HAP-1 (cell line): ENCODE data around the gene TCERG1L.
"Not testable (repeated sequence)": the region's sequence is repeated elsewhere in the genome, so short reads cannot be mapped to it uniquely, and the experiment has no call there.

ENCODE experiments used
- DNase-seq, 2 experiments: peaks; one replicate each; pipeline ENCODE4 v3.0.0-alpha.2; 2016 to 2020; ENCODE audit warnings: low spot score in 2 of 2
- H3K27me3 ChIP-seq: fragments of 250-450 bp; sonication (Bioruptor Pico); 2 replicates; pipeline ENCODE4 v1.5.1; 2020; ENCODE audit warnings: low read depth, mild to moderate bottlenecking, moderate library complexity
- H3K36me3 ChIP-seq: fragments of 250-450 bp; sonication (Bioruptor Pico); replicated peaks from 2 replicates; pipeline ENCODE4 v1.5.1; 2020; ENCODE audit warnings: mild to moderate bottlenecking
- H3K4me1 ChIP-seq: fragments of 250-450 bp; sonication (Bioruptor Pico); 2 replicates; pipeline ENCODE4 v1.5.1; 2020; ENCODE audit warnings: mild to moderate bottlenecking
- H3K4me3 ChIP-seq: fragments of 250-450 bp; sonication (Bioruptor Pico); 2 replicates; pipeline ENCODE4 v1.5.1; 2020; ENCODE audit warnings: mild to moderate bottlenecking, moderate library complexity
- H3K9me3 ChIP-seq: fragments of 250-450 bp; sonication (Bioruptor Pico); 2 replicates; pipeline ENCODE4 v1.5.1; 2020; ENCODE audit warnings: mild to moderate bottlenecking, moderate library complexity
- in situ Hi-C: fragments of 300-500 bp; cut with MboI; formaldehyde crosslinking; loops from 3 replicates; pipeline ENCODE4 v1.14.3; 2020; ENCODE audit warnings: low sequenced_read_pairs, inconsistent platforms, mixed read lengths

Gene TCERG1L

DNA sequence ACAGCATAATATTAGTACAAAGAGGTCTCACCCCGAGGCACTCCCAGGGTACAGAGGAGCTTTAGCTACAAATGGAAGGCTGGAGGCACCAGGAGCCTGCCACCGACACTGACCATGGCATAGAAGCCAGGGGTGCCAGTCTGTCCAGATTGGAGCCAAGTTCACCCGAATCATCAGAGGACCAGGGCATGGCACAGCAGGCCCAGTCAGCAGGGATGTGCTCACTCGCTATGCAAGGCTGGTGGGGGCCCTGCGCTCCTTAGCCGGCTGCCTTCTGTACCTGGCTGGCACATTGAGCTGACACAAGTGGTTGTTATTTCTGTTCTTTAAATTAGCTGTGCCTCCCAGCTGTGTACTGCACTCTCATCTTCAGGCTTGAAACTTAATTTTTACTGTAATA lies 149.3 kb downstream of the TCERG1L start:
- H3K4me1 ChIP-seq: no peaks in the 10 kb centered on the region
- H3K36me3 ChIP-seq: no peaks in the 10 kb centered on the region
- H3K27me3 ChIP-seq: no peaks in the 10 kb centered on the region
- no peaks in the 10 kb centered on the region; the same call in 1 of the 2 replicates for H3K9me3 ChIP-seq
- no peak for DNase-seq
- H3K4me3 ChIP-seq: no peak overlapping the region
- in situ Hi-C loops: no loop called here

DNA sequence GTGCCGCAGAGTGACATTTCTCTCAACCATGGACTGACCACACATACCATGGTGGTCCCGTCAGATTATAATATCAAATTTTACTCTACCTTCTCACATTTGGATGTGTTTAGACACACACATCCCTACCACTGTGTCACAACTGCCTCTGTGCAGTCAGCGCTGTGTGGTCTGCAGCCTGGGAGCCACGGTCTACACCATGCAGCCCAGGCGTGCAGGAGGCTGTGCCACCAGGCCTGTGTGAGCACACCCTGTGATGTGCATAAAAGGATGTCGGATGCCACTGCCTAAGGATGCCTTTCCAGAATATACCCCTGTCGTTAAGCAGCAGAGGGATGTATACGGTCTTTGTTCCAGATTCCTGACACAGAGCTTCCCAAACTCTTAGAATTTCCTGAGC lies 150.4 kb downstream of the TCERG1L start:
- Histone ChIP-seq H3K4me1 (no peaks in the 10 kb centered on the region), H3K4me3 (no peak overlapping the region), H3K36me3 (no peaks in the 10 kb centered on the region), H3K9me3 (no peaks in the 10 kb centered on the region; the same call in 1 of the 2 replicates), H3K27me3 (no peaks in the 10 kb centered on the region)
- no peak for DNase-seq
- in situ Hi-C loops: no loop called here

DNA sequence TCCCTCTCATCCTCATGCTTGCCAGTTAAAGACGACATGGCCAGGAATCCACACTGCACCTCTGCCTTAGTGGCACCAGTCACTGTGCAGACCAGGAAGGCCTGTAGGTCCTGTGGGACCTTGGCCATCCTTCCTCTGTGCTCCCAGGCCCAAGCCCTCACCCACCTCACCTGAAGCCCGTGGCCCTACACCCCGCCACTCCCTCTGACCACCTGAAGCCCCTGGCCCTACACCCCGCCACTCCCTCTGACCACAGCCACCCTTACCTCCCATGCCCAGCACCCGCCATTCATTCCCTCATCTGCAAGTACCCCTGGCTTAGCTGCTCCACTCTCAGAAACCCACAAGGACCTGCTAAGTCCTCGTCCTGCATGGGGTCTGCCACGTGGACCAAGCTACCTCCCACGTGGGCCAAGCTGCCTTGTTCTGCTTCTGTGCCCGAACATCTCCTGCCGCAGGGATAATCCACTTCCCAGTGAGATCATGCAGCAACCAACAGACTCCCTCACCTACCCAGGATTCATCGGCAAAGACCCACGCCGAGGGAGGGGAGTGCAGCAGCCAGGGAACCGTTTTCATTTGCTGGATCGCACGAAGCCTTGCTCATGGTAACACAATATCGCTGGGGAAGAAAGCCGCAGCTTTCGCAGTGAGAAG lies 151.2 kb downstream of the TCERG1L start:
- Histone ChIP-seq H3K9me3 (no peaks in the 10 kb centered on the region; the same call in 1 of the 2 replicates), H3K4me3 (no peak overlapping the region), H3K27me3 (no peaks in the 10 kb centered on the region), H3K4me1 (no peaks in the 10 kb centered on the region), H3K36me3 (no peaks in the 10 kb centered on the region)
- DNase-seq: no peak
- in situ Hi-C loops: no loop called here

GRCh38 chr10:131159771-131160170 lies 151.8 kb downstream of the TCERG1L start:
- Histone ChIP-seq H3K27me3 (no peaks in the 10 kb centered on the region), H3K9me3 (no peaks in the 10 kb centered on the region; the same call in 1 of the 2 replicates), H3K4me3 (no peak overlapping the region), H3K36me3 (no peaks in the 10 kb centered on the region), H3K4me1 (no peaks in the 10 kb centered on the region)
- in situ Hi-C loops: no loop called here
- DNase-seq: no peak

- H3K9me3 ChIP-seq: no peaks in the 10 kb centered on the region; the same call in 1 of the 2 replicates
- no peaks in the 10 kb centered on the region for H3K27me3 ChIP-seq
- DNase-seq: no peak
- H3K4me1 ChIP-seq: no peaks in the 10 kb centered on the region
- no peaks in the 10 kb centered on the region for H3K36me3 ChIP-seq
- no peak overlapping the region for H3K4me3 ChIP-seq
- in situ Hi-C loops: no loop called here
These were observed 152.8 kb downstream of the TCERG1L start for GRCh38 chr10:131158695-131159094.

GRCh38 chr10:131157899-131158298 lies 153.6 kb downstream of the TCERG1L start:
- Histone ChIP-seq H3K36me3 (no peaks in the 10 kb centered on the region), H3K9me3 (no peaks in the 10 kb centered on the region; the same call in 1 of the 2 replicates), H3K27me3 (no peaks in the 10 kb centered on the region), H3K4me1 (no peaks in the 10 kb centered on the region), H3K4me3 (no peak overlapping the region)
- in situ Hi-C loops: no loop called here
- DNase-seq: no peak

GRCh38 chr10:131155876-131156230 lies 155.7 kb downstream of the TCERG1L start:
- no peak for DNase-seq
- in situ Hi-C loops: no loop called here
- Histone ChIP-seq H3K27me3 (no peaks in the 10 kb centered on the region), H3K9me3 (no peaks in the 10 kb centered on the region; the same call in 1 of the 2 replicates), H3K36me3 (no peaks in the 10 kb centered on the region), H3K4me1 (no peaks in the 10 kb centered on the region), H3K4me3 (no peak overlapping the region)

- H3K9me3 ChIP-seq: no peaks in the 10 kb centered on the region; the same call in 1 of the 2 replicates
- no peaks in the 10 kb centered on the region for H3K36me3 ChIP-seq
- H3K4me1 ChIP-seq: no peaks in the 10 kb centered on the region
- in situ Hi-C loops: no loop called here
- H3K27me3 ChIP-seq: no peaks in the 10 kb centered on the region
- H3K4me3 ChIP-seq: no peak overlapping the region
- DNase-seq: no peak
These were observed 156.2 kb downstream of the TCERG1L start for GRCh38 chr10:131155218-131155875.

DNA sequence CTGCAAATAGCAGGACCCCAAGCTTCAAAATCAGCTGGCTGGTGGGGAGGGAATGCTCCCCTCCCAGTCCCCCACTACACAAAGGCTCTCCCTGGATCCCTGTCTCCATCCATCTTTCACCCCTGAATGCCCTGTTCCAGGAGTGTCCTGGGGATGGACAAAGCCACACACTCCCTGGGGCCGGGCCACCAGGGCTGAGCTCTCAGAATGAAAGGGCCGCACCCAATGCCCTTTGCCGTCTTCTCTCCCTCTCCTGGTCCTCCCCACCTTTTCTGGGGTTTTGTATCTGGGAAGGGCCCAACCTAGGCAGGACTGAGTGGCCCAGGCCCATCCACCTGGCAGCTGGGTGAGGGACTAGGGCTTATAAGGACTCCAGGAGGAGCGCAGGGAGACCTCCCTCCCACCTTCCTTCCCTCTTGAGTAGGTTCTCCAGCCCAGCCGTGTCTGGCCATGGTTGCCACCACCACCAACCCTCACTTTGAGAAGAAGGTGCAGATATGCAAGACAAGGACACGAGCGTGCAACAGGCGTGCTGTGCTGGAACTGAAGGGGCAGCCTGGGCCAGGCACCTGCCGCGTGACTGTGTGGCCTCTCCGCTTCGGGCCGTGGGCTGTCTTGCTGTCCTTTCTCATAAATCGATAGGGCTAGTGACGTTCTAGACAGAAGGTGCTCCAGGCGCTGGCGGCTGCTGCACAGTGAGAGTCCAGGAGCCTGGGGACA lies 157.1 kb downstream of the TCERG1L start:
- in situ Hi-C loops: no loop called here
- H3K9me3 ChIP-seq: no peaks in the 10 kb centered on the region; the same call in 1 of the 2 replicates

DNA sequence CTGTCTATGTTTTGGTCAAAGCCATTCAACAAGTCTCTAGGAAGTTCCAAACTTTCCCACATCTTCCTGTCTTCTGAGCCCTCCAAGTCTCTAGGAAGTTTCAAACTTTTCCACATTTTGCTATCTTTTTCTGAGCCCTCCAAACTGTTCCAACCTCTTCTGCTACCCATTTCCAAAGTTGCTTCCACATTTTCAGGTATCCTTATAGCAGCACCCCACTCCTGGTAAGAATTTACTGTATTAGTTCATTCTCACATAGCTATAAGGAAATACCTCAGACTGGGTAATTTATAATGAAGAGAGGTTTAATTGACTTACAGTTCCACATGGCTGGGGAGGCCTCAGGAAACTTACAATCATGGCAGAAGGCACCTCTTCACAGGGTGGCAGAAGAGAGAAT lies 159.1 kb downstream of the TCERG1L start:
- H3K4me3 ChIP-seq, H3K4me1 ChIP-seq, DNase-seq, H3K27me3 ChIP-seq, H3K36me3 ChIP-seq, in situ Hi-C loops, H3K9me3 ChIP-seq: not testable (repeated sequence)

More for the DNA sequence above, 157.1 kb downstream of the TCERG1L start:
- Histone ChIP-seq H3K4me1 (no peaks in the 10 kb centered on the region), H3K4me3 (no peak overlapping the region), H3K27me3 (no peaks in the 10 kb centered on the region), H3K36me3 (no peaks in the 10 kb centered on the region)
- DNase-seq: no peak

DNA sequence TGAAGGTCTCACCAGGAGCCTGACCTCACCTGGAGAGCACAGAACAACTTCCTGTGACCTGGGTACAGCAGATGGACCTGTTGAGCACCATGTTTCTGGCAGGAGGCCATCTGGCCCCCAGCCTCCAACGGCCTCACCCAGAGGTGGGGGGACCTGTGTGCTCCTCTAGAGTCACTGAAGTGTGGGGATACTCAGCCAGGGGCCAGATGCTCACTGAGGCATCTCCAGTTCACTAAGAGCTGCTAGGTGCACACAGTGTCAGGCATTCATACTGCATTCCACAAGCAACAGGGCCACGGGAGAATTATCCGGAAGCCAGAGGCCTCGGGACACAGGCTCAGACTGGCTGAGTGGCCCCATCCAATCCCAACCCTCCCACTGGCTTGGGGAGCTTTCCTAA lies 161.4 kb downstream of the TCERG1L start:
- no peak for DNase-seq
- in situ Hi-C loops: no loop called here
- no peaks in the 10 kb centered on the region for H3K36me3 ChIP-seq
- no peaks in the 10 kb centered on the region for H3K9me3 ChIP-seq
- no peaks in the 10 kb centered on the region for H3K27me3 ChIP-seq
- no peak overlapping the region for H3K4me3 ChIP-seq
- no peaks in the 10 kb centered on the region for H3K4me1 ChIP-seq

DNA sequence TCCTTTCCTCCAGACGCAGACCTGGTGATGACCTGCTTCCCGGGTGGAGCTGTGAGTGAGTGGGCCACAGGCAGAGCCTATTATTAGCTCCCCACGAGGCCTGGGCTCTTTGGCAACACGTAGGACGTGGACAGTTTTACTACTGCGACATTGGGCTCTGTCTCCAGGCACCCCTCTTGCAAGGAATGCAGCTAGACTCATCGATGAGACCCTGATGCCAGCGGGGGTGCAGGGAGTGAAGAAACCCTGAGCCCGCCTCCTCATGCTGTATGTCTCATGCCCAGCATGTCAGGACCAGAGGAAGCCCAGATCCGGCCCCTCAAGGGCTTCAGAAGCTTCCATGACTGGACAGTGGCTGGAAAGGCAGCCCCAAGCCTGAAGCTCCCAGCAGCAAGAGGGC lies 161.9 kb downstream of the TCERG1L start:
- in situ Hi-C loops: no loop called here
- Histone ChIP-seq H3K36me3 (no peaks in the 10 kb centered on the region), H3K4me1 (no peaks in the 10 kb centered on the region)

GRCh38 chr10:131149111-131149510 lies 162.4 kb downstream of the TCERG1L start:
- H3K4me1 ChIP-seq: no peaks in the 10 kb centered on the region

More for the DNA sequence above, 161.9 kb downstream of the TCERG1L start:
- H3K4me3 ChIP-seq: no peak overlapping the region
- H3K27me3 ChIP-seq: no peaks in the 10 kb centered on the region
- DNase-seq: no peak
- H3K9me3 ChIP-seq: no peaks in the 10 kb centered on the region

DNA sequence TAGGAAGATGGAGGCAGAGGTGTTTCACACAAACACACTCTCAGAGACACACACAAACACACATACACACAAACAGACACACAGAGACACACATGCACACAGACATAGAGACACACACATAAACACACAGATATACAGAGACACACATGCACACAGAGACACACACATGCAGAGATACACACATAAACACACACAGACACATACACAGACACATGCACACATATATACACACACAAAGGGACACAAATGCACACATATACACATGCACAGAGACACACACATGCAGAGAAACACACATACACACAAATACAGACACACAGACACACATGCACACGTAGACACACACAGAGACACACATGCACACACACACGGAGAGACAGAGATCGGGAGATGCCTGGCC lies 163.3 kb downstream of the TCERG1L start:
- Histone ChIP-seq H3K4me3 (no peak overlapping the region), H3K4me1 (no peaks in the 10 kb centered on the region), H3K9me3 (no peaks in the 10 kb centered on the region), H3K36me3 (no peaks in the 10 kb centered on the region), H3K27me3 (no peaks in the 10 kb centered on the region)
- no peak for DNase-seq
- in situ Hi-C loops: no loop called here

More at GRCh38 chr10:131149111-131149510, 162.4 kb downstream of the TCERG1L start:
- no peaks in the 10 kb centered on the region for H3K36me3 ChIP-seq
- no peaks in the 10 kb centered on the region for H3K9me3 ChIP-seq
- DNase-seq: no peak
- H3K4me3 ChIP-seq: no peak overlapping the region
- in situ Hi-C loops: no loop called here
- no peaks in the 10 kb centered on the region for H3K27me3 ChIP-seq
